Measurements from ENCODE around the gene AXIN1. TPM values are rescaled to one million over a fixed set of nuclear protein-coding genes. Genes with fewer than 3 reads are reported as not detected.
"Not testable (repeated sequence)": the region's sequence is repeated elsewhere in the genome, so short reads cannot be mapped to it uniquely, and the experiment has no call there.

Gene AXIN1
- total and polyA plus RNA-seq, 5 donors from 2014 or later: 1.1 to 45.2 (median 1.7) TPM

- no peaks in the 10 kb centered on the region for H3K9me3 ChIP-seq (ENCODE audit: control insufficient read depth in 2 of 2, low read length in 2 of 2)
- ATAC-seq (ENCODE audit: low read depth in 2 of 2) (no peak), DNase-seq (no peak)
- H3K27ac Mint-ChIP-seq: peak overlapping the region in 1 of 3 donors; percentile 42
- H3K9me3 Mint-ChIP-seq: no peaks in the 10 kb centered on the region
- no peaks in the 10 kb centered on the region for H3K27me3 ChIP-seq (ENCODE audit: control insufficient read depth, insufficient read depth, low read length)
- peaks cover 14 to 77% (median 48%) of the 10 kb centered on the region in 4 donors for H3K4me1 Mint-ChIP-seq
- H3K27ac ChIP-seq (ENCODE audit: insufficient read depth, low read length, poor library complexity, severe bottlenecking): no peak overlapping the region
- no peak overlapping the region for H3K4me3 ChIP-seq (ENCODE audit: low read depth, low read length)
- H3K4me3 Mint-ChIP-seq: peak overlapping the region in 3 of 4 donors; percentile 58 to 94 (median 60)
- no peaks in the 10 kb centered on the region for H3K27me3 Mint-ChIP-seq
- H3K4me1 ChIP-seq (ENCODE audit: control insufficient read depth, insufficient read depth, low read length, poor library complexity, severe bottlenecking): peaks cover 34% of the 10 kb centered on the region
- peaks cover 20% of the 10 kb centered on the region for H3K36me3 Mint-ChIP-seq
- peaks cover 31% of the 10 kb centered on the region for H3K36me3 ChIP-seq (ENCODE audit: control insufficient read depth, insufficient read depth, low read length)
Observed at GRCh38 chr16:349211-349610, 3.3 kb downstream of the AXIN1 start.

GRCh38 chr16:348495-348894, 4.0 kb downstream of the AXIN1 start:
- DNase-seq; H3K27me3 Mint-ChIP-seq; H3K9me3 Mint-ChIP-seq; H3K4me3 ChIP-seq (ENCODE audit: low read depth, low read length); H3K27me3 ChIP-seq (ENCODE audit: control insufficient read depth, insufficient read depth, low read length); H3K9me3 ChIP-seq (ENCODE audit: control insufficient read depth in 2 of 2, low read length in 2 of 2); H3K27ac ChIP-seq (ENCODE audit: insufficient read depth, low read length, poor library complexity, severe bottlenecking); ATAC-seq (ENCODE audit: low read depth in 2 of 2): not testable (repeated sequence)
- Mint-ChIP-seq H3K36me3 (peaks cover 20% of the 10 kb centered on the region), H3K4me1 (peaks cover 14 to 77% (median 49%) of the 10 kb centered on the region in 4 donors), H3K27ac (peak overlapping the region in 1 of 3 donors; percentile 88), H3K4me3 (peak overlapping the region in 3 of 4 donors; percentile 3 to 56 (median 35))
- Histone ChIP-seq H3K4me1 (ENCODE audit: control insufficient read depth, insufficient read depth, low read length, poor library complexity, severe bottlenecking) (peaks cover 27% of the 10 kb centered on the region), H3K36me3 (ENCODE audit: control insufficient read depth, insufficient read depth, low read length) (peaks cover 33% of the 10 kb centered on the region)

GRCh38 chr16:347203-347602, 5.3 kb downstream of the AXIN1 start:
- Mint-ChIP-seq H3K9me3 (no peaks in the 10 kb centered on the region), H3K4me3 (peak overlapping the region in 2 of 4 donors; percentile 12 to 23), H3K27ac (peak overlapping the region in 1 of 3 donors; percentile 57), H3K27me3 (no peaks in the 10 kb centered on the region), H3K4me1 (peaks cover 14 to 83% (median 59%) of the 10 kb centered on the region in 4 donors), H3K36me3 (peaks cover 25% of the 10 kb centered on the region)
- Histone ChIP-seq H3K4me1 (ENCODE audit: control insufficient read depth, insufficient read depth, low read length, poor library complexity, severe bottlenecking) (peaks cover 22% of the 10 kb centered on the region), H3K4me3 (ENCODE audit: low read depth, low read length) (no peak overlapping the region), H3K27me3 (ENCODE audit: control insufficient read depth, insufficient read depth, low read length) (no peaks in the 10 kb centered on the region), H3K27ac (ENCODE audit: insufficient read depth, low read length, poor library complexity, severe bottlenecking) (no peak overlapping the region), H3K36me3 (ENCODE audit: control insufficient read depth, insufficient read depth, low read length) (peaks cover 38% of the 10 kb centered on the region), H3K9me3 (ENCODE audit: control insufficient read depth in 2 of 2, low read length in 2 of 2) (no peaks in the 10 kb centered on the region)
- ATAC-seq (ENCODE audit: low read depth in 2 of 2) (no peak), DNase-seq (no peak)

GRCh38 chr16:346587-346986, 5.9 kb downstream of the AXIN1 start:
- H3K27me3 Mint-ChIP-seq: no peaks in the 10 kb centered on the region
- DNase-seq (no peak), ATAC-seq (ENCODE audit: low read depth in 2 of 2) (no peak)
- peaks cover 18% of the 10 kb centered on the region for H3K4me1 ChIP-seq (ENCODE audit: control insufficient read depth, insufficient read depth, low read length, poor library complexity, severe bottlenecking)
- H3K27ac Mint-ChIP-seq: peak overlapping the region in 2 of 3 donors; percentile 31 to 57
- H3K27ac ChIP-seq (ENCODE audit: insufficient read depth, low read length, poor library complexity, severe bottlenecking): no peak overlapping the region
- H3K4me3 ChIP-seq (ENCODE audit: low read depth, low read length): no peak overlapping the region
- H3K36me3 ChIP-seq (ENCODE audit: control insufficient read depth, insufficient read depth, low read length): peaks cover 40% of the 10 kb centered on the region
- peaks cover 29% of the 10 kb centered on the region for H3K36me3 Mint-ChIP-seq
- H3K9me3 ChIP-seq (ENCODE audit: control insufficient read depth in 2 of 2, low read length in 2 of 2): no peaks in the 10 kb centered on the region
- no peaks in the 10 kb centered on the region for H3K27me3 ChIP-seq (ENCODE audit: control insufficient read depth, insufficient read depth, low read length)
- peaks cover 14 to 88% (median 63%) of the 10 kb centered on the region in 4 donors for H3K4me1 Mint-ChIP-seq
- no peaks in the 10 kb centered on the region for H3K9me3 Mint-ChIP-seq
- H3K4me3 Mint-ChIP-seq: peak overlapping the region in 1 of 4 donors; percentile 49

- H3K36me3 Mint-ChIP-seq: peaks cover 29% of the 10 kb centered on the region
- Histone ChIP-seq H3K9me3 (ENCODE audit: control insufficient read depth in 2 of 2, low read length in 2 of 2) (no peaks in the 10 kb centered on the region), H3K36me3 (ENCODE audit: control insufficient read depth, insufficient read depth, low read length) (peaks cover 40% of the 10 kb centered on the region), H3K27me3 (ENCODE audit: control insufficient read depth, insufficient read depth, low read length) (no peaks in the 10 kb centered on the region), H3K4me3 (ENCODE audit: low read depth, low read length) (peak overlapping the region; percentile 19), H3K4me1 (ENCODE audit: control insufficient read depth, insufficient read depth, low read length, poor library complexity, severe bottlenecking) (peaks cover 14% of the 10 kb centered on the region), H3K27ac (ENCODE audit: insufficient read depth, low read length, poor library complexity, severe bottlenecking) (no peak overlapping the region)
- DNase-seq (peak in 1 of 3 donors; percentile 55), ATAC-seq (ENCODE audit: low read depth in 2 of 2) (peak in 1 of 2 donors; percentile 40)
- H3K4me1 Mint-ChIP-seq: peaks cover 14 to 81% (median 60%) of the 10 kb centered on the region in 4 donors
- no peaks in the 10 kb centered on the region for H3K9me3 Mint-ChIP-seq
- H3K27me3 Mint-ChIP-seq: no peaks in the 10 kb centered on the region
- H3K27ac Mint-ChIP-seq: peak overlapping the region in 1 of 3 donors; percentile 35
- peak overlapping the region in 2 of 4 donors; percentile 38 to 49 for H3K4me3 Mint-ChIP-seq
Observed at GRCh38 chr16:345772-346171, 6.8 kb downstream of the AXIN1 start.

GRCh38 chr16:342455-343213, 9.9 kb downstream of the AXIN1 start:
- no peaks in the 10 kb centered on the region for H3K27me3 Mint-ChIP-seq
- no peak for ATAC-seq (ENCODE audit: low read depth in 2 of 2)
- H3K27ac Mint-ChIP-seq: peak overlapping the region in 1 of 3 donors; percentile 53
- Histone ChIP-seq H3K36me3 (ENCODE audit: control insufficient read depth, insufficient read depth, low read length) (peaks cover 34% of the 10 kb centered on the region), H3K27me3 (ENCODE audit: control insufficient read depth, insufficient read depth, low read length) (no peaks in the 10 kb centered on the region), H3K9me3 (ENCODE audit: control insufficient read depth in 2 of 2, low read length in 2 of 2) (no peaks in the 10 kb centered on the region), H3K4me1 (ENCODE audit: control insufficient read depth, insufficient read depth, low read length, poor library complexity, severe bottlenecking) (peaks cover 31% of the 10 kb centered on the region), H3K4me3 (ENCODE audit: low read depth, low read length) (no peak overlapping the region), H3K27ac (ENCODE audit: insufficient read depth, low read length, poor library complexity, severe bottlenecking) (no peak overlapping the region)
- no peak for DNase-seq
- H3K4me1 Mint-ChIP-seq: peaks cover 20 to 79% (median 51%) of the 10 kb centered on the region in 4 donors
- H3K36me3 Mint-ChIP-seq: peaks cover 25% of the 10 kb centered on the region
- H3K9me3 Mint-ChIP-seq: no peaks in the 10 kb centered on the region
- H3K4me3 Mint-ChIP-seq: peak overlapping the region in 1 of 4 donors; percentile 75

- Histone ChIP-seq H3K4me1 (ENCODE audit: control insufficient read depth, insufficient read depth, low read length, poor library complexity, severe bottlenecking) (peaks cover 35% of the 10 kb centered on the region), H3K36me3 (ENCODE audit: control insufficient read depth, insufficient read depth, low read length) (peaks cover 31% of the 10 kb centered on the region)
- DNase-seq; H3K27me3 ChIP-seq (ENCODE audit: control insufficient read depth, insufficient read depth, low read length); H3K4me3 ChIP-seq (ENCODE audit: low read depth, low read length); H3K9me3 Mint-ChIP-seq; H3K27ac ChIP-seq (ENCODE audit: insufficient read depth, low read length, poor library complexity, severe bottlenecking); H3K27me3 Mint-ChIP-seq; ATAC-seq (ENCODE audit: low read depth in 2 of 2); H3K9me3 ChIP-seq (ENCODE audit: control insufficient read depth in 2 of 2, low read length in 2 of 2): not testable (repeated sequence)
- Mint-ChIP-seq H3K36me3 (peaks cover 22% of the 10 kb centered on the region), H3K4me1 (peaks cover 20 to 76% (median 45%) of the 10 kb centered on the region in 4 donors), H3K27ac (peak overlapping the region in 1 of 3 donors; percentile 2), H3K4me3 (peak overlapping the region in 3 of 4 donors; percentile 6 to 75 (median 43))
Observed at GRCh38 chr16:341974-342336, 10.6 kb downstream of the AXIN1 start.
